ENCODE results near the gene RPL13A.
"Not testable (repeated sequence)": the region's sequence is repeated elsewhere in the genome, so short reads cannot be mapped to it uniquely, and the experiment has no call there.

Gene RPL13A

GRCh38 chr19:49461130-49461529 lies 26.3 kb upstream of the RPL13A start:
- not testable (repeated sequence) for H3K27ac ChIP-seq (ENCODE audit: low read length); H3K9ac ChIP-seq (ENCODE audit: low read depth, low read length); H3K27me3 ChIP-seq (ENCODE audit: insufficient read depth, low read length); H3K9me3 ChIP-seq (ENCODE audit: insufficient read depth, low read depth, low read length); H3K4me1 ChIP-seq (ENCODE audit: insufficient read depth, low read length); H3K4me3 ChIP-seq (ENCODE audit: low read length)
- peaks cover 34% of the 10 kb centered on the region for H3K36me3 ChIP-seq (ENCODE audit: insufficient read depth, low read depth, low read length)

DNA sequence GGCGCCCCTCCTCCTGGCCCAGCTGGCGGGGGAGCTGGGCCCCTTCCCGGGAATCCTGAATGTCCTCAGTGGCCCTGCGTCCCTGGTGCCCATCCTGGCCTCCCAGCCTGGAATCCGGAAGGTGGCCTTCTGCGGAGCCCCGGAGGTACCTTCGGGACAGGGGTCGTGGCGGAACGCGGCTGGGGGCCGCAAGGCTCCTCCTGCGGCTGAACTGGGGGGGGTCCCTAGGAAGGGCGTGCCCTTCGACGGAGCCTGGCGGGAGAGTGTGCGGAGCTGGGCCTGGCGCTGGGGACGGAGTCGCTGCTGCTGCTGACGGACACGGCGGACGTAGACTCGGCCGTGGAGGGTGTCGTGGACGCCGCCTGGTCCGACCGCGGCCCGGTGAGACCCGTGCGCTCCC lies 25.8 kb upstream of the RPL13A start:
- Histone ChIP-seq H3K27ac (ENCODE audit: low read length) (no peak overlapping the region), H3K36me3 (ENCODE audit: insufficient read depth, low read depth, low read length) (peaks cover 30% of the 10 kb centered on the region; the same call in 1 of the 2 replicates), H3K27me3 (ENCODE audit: insufficient read depth, low read length) (no peaks in the 10 kb centered on the region)

GRCh38 chr19:49462492-49462891 lies 24.9 kb upstream of the RPL13A start:
- no peaks in the 10 kb centered on the region for H3K4me1 ChIP-seq (ENCODE audit: insufficient read depth, low read length)

More for the DNA sequence above, 25.8 kb upstream of the RPL13A start:
- Histone ChIP-seq H3K4me3 (ENCODE audit: low read length) (no peak overlapping the region), H3K9ac (ENCODE audit: low read depth, low read length) (no peak overlapping the region), H3K9me3 (ENCODE audit: insufficient read depth, low read depth, low read length) (no peaks in the 10 kb centered on the region), H3K4me1 (ENCODE audit: insufficient read depth, low read length) (no peaks in the 10 kb centered on the region)

DNA sequence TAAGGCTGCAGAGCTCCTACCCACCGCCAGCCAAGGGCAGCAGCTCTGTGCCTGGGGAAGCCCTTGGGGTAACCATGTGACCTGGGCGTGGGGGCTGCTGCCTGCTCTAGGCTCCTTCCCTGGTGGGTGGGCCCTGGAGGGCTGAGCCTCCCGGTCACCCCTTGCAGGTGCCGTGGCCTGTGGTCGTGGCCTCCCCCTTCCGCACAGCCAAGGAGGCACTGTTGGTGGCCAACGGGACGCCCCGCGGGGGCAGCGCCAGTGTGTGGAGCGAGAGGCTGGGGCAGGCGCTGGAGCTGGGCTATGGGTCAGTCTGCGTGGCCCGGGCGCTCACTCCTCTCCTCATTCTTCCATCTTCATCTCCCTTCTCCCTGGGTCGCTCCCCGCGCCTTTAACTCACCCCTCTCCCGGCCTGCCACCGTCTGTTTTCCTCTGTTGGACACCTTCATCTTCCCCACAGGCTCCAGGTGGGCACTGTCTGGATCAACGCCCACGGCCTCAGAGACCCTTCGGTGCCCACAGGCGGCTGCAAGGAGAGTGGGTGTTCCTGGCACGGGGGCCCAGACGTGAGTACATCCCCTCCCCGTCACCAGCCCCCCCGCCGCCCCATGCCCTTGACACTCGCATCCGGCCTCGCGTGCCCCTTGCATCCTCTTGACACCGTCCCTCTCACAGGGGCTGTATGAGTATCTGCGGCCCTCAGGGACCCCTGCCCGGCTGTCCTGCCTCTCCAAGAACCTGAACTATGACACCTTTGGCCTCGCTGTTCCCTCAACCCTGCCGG lies 23.3 kb upstream of the RPL13A start:
- Histone ChIP-seq H3K9ac (ENCODE audit: low read depth, low read length) (no peak overlapping the region), H3K4me1 (ENCODE audit: insufficient read depth, low read length) (no peaks in the 10 kb centered on the region; the same call in 1 of the 2 replicates), H3K27ac (ENCODE audit: low read length) (no peak overlapping the region), H3K27me3 (ENCODE audit: insufficient read depth, low read length) (no peaks in the 10 kb centered on the region), H3K9me3 (ENCODE audit: insufficient read depth, low read depth, low read length) (no peaks in the 10 kb centered on the region), H3K36me3 (ENCODE audit: insufficient read depth, low read depth, low read length) (peaks cover 27% of the 10 kb centered on the region; the same call in 1 of the 2 replicates), H3K4me3 (ENCODE audit: low read length) (no peak overlapping the region)

More at GRCh38 chr19:49462492-49462891, 24.9 kb upstream of the RPL13A start:
- Histone ChIP-seq H3K27ac (ENCODE audit: low read length) (no peak overlapping the region), H3K4me3 (ENCODE audit: low read length) (no peak overlapping the region), H3K27me3 (ENCODE audit: insufficient read depth, low read length) (no peaks in the 10 kb centered on the region), H3K36me3 (ENCODE audit: insufficient read depth, low read depth, low read length) (peaks cover 30% of the 10 kb centered on the region; the same call in 1 of the 2 replicates), H3K9ac (ENCODE audit: low read depth, low read length) (no peak overlapping the region), H3K9me3 (ENCODE audit: insufficient read depth, low read depth, low read length) (no peaks in the 10 kb centered on the region)

- no peaks in the 10 kb centered on the region; the same call in 1 of the 2 replicates for H3K4me1 ChIP-seq (ENCODE audit: insufficient read depth, low read length)
- H3K9me3 ChIP-seq (ENCODE audit: insufficient read depth, low read depth, low read length) = no peaks in the 10 kb centered on the region
- no peak overlapping the region for H3K4me3 ChIP-seq (ENCODE audit: low read length)
- no peak overlapping the region for H3K9ac ChIP-seq (ENCODE audit: low read depth, low read length)
- H3K27ac ChIP-seq (ENCODE audit: low read length) = no peak overlapping the region
- no peaks in the 10 kb centered on the region for H3K27me3 ChIP-seq (ENCODE audit: insufficient read depth, low read length)
- H3K36me3 ChIP-seq (ENCODE audit: insufficient read depth, low read depth, low read length) = peaks cover 24% of the 10 kb centered on the region; the same call in 1 of the 2 replicates
These were observed 22.0 kb upstream of the RPL13A start for GRCh38 chr19:49465371-49465770.

- no peaks in the 10 kb centered on the region for H3K27me3 ChIP-seq (ENCODE audit: insufficient read depth, low read length)
- H3K27ac ChIP-seq (ENCODE audit: low read length) = no peak overlapping the region
- H3K9me3 ChIP-seq (ENCODE audit: insufficient read depth, low read depth, low read length) = no peaks in the 10 kb centered on the region
- peaks cover 30% of the 10 kb centered on the region; the same call in 1 of the 2 replicates for H3K36me3 ChIP-seq (ENCODE audit: insufficient read depth, low read depth, low read length)
- H3K9ac ChIP-seq (ENCODE audit: low read depth, low read length) = peak overlapping the region; percentile 16; the same call in 1 of the 2 replicates
- H3K4me3 ChIP-seq (ENCODE audit: low read length) = no peak overlapping the region
- no peaks in the 10 kb centered on the region; the same call in 1 of the 2 replicates for H3K4me1 ChIP-seq (ENCODE audit: insufficient read depth, low read length)
These were observed 19.2 kb upstream of the RPL13A start for GRCh38 chr19:49468199-49468598.

- H3K27ac ChIP-seq (ENCODE audit: low read length) = no peak overlapping the region
These were observed 18.5 kb upstream of the RPL13A start for GRCh38 chr19:49468746-49469447.

DNA sequence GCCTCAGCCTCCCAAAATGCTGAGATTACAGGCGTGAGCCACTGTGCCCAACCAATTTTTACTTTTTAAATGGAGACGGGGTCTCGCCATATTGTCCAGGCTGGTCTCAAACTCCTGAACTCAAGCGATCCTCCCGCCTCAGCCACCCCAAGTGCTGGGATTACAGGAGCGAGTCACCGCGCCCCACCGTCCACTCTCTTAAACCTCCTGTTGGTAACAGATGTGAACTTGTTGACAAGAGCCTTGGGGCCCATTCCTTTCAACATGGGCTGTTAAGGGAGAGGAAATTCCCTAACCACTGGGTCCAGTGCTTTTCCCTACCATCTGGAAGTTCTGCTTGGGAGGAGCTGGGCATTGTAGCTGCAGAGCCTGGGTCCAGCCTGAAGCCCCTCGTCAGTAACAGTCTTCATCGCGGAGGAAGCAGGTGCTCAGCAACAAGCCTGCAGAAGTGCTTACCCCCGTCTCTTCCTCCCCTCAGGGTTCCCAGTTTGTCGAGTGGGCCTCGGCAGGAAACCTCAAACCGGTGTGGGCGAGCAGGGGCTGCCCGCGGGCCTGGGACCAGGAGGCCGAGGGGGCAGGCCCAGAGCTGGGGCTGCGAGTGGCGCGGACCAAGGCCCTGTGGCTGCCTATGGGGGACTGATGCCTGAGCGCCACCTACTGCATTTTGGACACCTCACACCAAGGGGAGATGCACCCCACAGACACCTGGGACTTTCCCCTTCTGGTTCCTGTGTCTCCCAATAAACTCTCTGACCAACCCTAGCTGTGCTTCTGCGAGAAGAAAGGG lies 17.4 kb upstream of the RPL13A start:
- H3K27ac ChIP-seq (ENCODE audit: low read length) = no peak overlapping the region
- H3K27me3 ChIP-seq (ENCODE audit: insufficient read depth, low read length) = peaks cover 7% of the 10 kb centered on the region
- no peak overlapping the region for H3K9ac ChIP-seq (ENCODE audit: low read depth, low read length)
- H3K4me3 ChIP-seq (ENCODE audit: low read length) = no peak overlapping the region
- H3K4me1 ChIP-seq (ENCODE audit: insufficient read depth, low read length) = no peaks in the 10 kb centered on the region; the same call in 1 of the 2 replicates
- H3K36me3 ChIP-seq (ENCODE audit: insufficient read depth, low read depth, low read length) = peaks cover 22% of the 10 kb centered on the region; the same call in 1 of the 2 replicates
- H3K9me3 ChIP-seq (ENCODE audit: insufficient read depth, low read depth, low read length) = no peaks in the 10 kb centered on the region

More at GRCh38 chr19:49468746-49469447, 18.5 kb upstream of the RPL13A start:
- H3K9me3 ChIP-seq (ENCODE audit: insufficient read depth, low read depth, low read length) = no peaks in the 10 kb centered on the region
- no peaks in the 10 kb centered on the region; the same call in 1 of the 2 replicates for H3K4me1 ChIP-seq (ENCODE audit: insufficient read depth, low read length)
- H3K27me3 ChIP-seq (ENCODE audit: insufficient read depth, low read length) = no peaks in the 10 kb centered on the region
- no peak overlapping the region for H3K4me3 ChIP-seq (ENCODE audit: low read length)
- peaks cover 30% of the 10 kb centered on the region; the same call in 1 of the 2 replicates for H3K36me3 ChIP-seq (ENCODE audit: insufficient read depth, low read depth, low read length)
- peak overlapping the region; percentile 16; the same call in 1 of the 2 replicates for H3K9ac ChIP-seq (ENCODE audit: low read depth, low read length)

DNA sequence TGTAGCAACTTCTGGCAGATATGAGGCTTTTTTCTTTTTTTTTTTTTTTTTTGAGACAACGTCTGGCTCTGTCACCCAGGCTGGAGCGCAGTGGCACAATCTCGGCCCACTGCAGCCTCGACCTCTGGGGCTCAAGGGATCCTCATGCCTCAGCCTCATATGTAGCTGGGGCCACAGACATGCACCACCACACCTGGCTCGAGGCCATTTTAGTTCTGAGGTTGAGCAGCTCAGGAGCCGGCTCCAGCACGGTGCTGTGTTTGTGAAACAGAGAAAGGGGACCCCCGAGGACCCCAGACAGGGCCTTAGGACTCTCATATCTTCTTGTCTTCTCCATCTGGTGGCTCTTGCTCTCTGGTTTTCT lies 16.8 kb upstream of the RPL13A start:
- no peaks in the 10 kb centered on the region for H3K9me3 ChIP-seq (ENCODE audit: insufficient read depth, low read depth, low read length)
- H3K36me3 ChIP-seq (ENCODE audit: insufficient read depth, low read depth, low read length) = peaks cover 17% of the 10 kb centered on the region; the same call in 1 of the 2 replicates
- no peak overlapping the region for H3K9ac ChIP-seq (ENCODE audit: low read depth, low read length)
- H3K27ac ChIP-seq (ENCODE audit: low read length) = no peak overlapping the region
- no peaks in the 10 kb centered on the region; the same call in 1 of the 2 replicates for H3K4me1 ChIP-seq (ENCODE audit: insufficient read depth, low read length)
- H3K4me3 ChIP-seq (ENCODE audit: low read length) = no peak overlapping the region
- H3K27me3 ChIP-seq (ENCODE audit: insufficient read depth, low read length) = peaks cover 11% of the 10 kb centered on the region

GRCh38 chr19:49472936-49473335 lies 14.5 kb upstream of the RPL13A start:
- peaks cover 11% of the 10 kb centered on the region for H3K27me3 ChIP-seq (ENCODE audit: insufficient read depth, low read length)
- no peak overlapping the region for H3K9ac ChIP-seq (ENCODE audit: low read depth, low read length)
- H3K4me1 ChIP-seq (ENCODE audit: insufficient read depth, low read length) = peaks cover 2% of the 10 kb centered on the region; the same call in 1 of the 2 replicates
- peaks cover 14% of the 10 kb centered on the region; the same call in 1 of the 2 replicates for H3K36me3 ChIP-seq (ENCODE audit: insufficient read depth, low read depth, low read length)
- H3K27ac ChIP-seq (ENCODE audit: low read length) = no peak overlapping the region
- no peak overlapping the region for H3K4me3 ChIP-seq (ENCODE audit: low read length)
- H3K9me3 ChIP-seq (ENCODE audit: insufficient read depth, low read depth, low read length) = no peaks in the 10 kb centered on the region

DNA sequence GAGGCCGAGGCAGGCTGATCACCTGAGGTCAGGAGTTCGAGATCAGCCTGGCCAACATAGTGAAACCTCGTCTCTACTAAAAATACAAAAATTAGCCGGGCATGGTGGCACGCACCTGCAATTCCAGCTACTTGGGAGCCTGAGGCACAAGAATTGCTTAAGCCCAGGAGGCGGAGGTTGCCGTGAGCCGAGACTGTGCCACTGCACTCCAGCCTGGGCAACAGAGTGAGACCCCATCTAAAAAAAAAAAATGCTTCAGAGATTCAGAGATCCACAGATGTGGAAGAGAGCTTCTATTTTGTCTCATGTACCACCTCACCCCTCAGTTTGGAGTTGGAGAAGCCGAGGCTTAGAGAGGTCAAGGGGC lies 13.9 kb upstream of the RPL13A start:
- not testable (repeated sequence) for H3K4me1 ChIP-seq (ENCODE audit: insufficient read depth, low read length); H3K27ac ChIP-seq (ENCODE audit: low read length); H3K4me3 ChIP-seq (ENCODE audit: low read length); H3K9ac ChIP-seq (ENCODE audit: low read depth, low read length); H3K9me3 ChIP-seq (ENCODE audit: insufficient read depth, low read depth, low read length)
- Histone ChIP-seq H3K27me3 (ENCODE audit: insufficient read depth, low read length) (peaks cover 11% of the 10 kb centered on the region), H3K36me3 (ENCODE audit: insufficient read depth, low read depth, low read length) (peaks cover 14% of the 10 kb centered on the region; the same call in 1 of the 2 replicates)
